Fibroblast of villous mesenchyme (primary cell): Measurements from ENCODE around the gene BOLL. TPM values are rescaled to one million over a fixed set of nuclear protein-coding genes. Genes with fewer than 3 reads are reported as not detected.

Experiments
- DNase-seq: peaks from one replicate; pipeline ENCODE4 v3.0.0-alpha.2; 2010; ENCODE audit warnings: low read depth
- H3K4me3 ChIP-seq: 2 replicates; pipeline ENCODE4 v1.5.1; 2011; ENCODE audit warnings: low read depth, mild to moderate bottlenecking, low read length
- CTCF ChIP-seq: IDR thresholded peaks from 2 replicates; pipeline ENCODE4 v1.5.1; 2012; ENCODE audit warnings: low read depth, mild to moderate bottlenecking, low read length; ENCODE audit not compliant: insufficient read depth
- total RNA-seq: library from RNA; depleted of rRNA; stranded (reverse); fragments of >200 nt; gene quantifications from 2 replicates; pipeline ENCODE4 v1.2.3, GENCODE V29; 2012

BOLL gene
- total RNA-seq, 1 donor, result not detected

- TF ChIP-seq CTCF, result peak; percentile 60
- no peak overlapping the region for H3K4me3 ChIP-seq
- peak; percentile 44 for DNase-seq
Observed at GRCh38 chr2:197813093-197813787, 28.1 kb upstream of the BOLL start.

- DNase-seq, result no peak
- H3K4me3 ChIP-seq, result no peak overlapping the region
- no peak for TF ChIP-seq CTCF
Observed at GRCh38 chr2:197810491-197810890, 25.4 kb upstream of the BOLL start.

- H3K4me3 ChIP-seq, result no peak overlapping the region
- no peak for DNase-seq
- no peak for TF ChIP-seq CTCF
Observed at GRCh38 chr2:197810016-197810415, 24.9 kb upstream of the BOLL start.

GRCh38 chr2:197809064-197809463, 23.9 kb upstream of the BOLL start:
- no peak for DNase-seq
- H3K4me3 ChIP-seq, result no peak overlapping the region
- TF ChIP-seq CTCF, result no peak

GRCh38 chr2:197805715-197806633, 20.9 kb upstream of the BOLL start:
- no peak for DNase-seq
- no peak for TF ChIP-seq CTCF
- H3K4me3 ChIP-seq, result peak overlapping the region; percentile 66

GRCh38 chr2:197804758-197805714, 19.9 kb upstream of the BOLL start:
- peak overlapping the region; percentile 66 for H3K4me3 ChIP-seq
- DNase-seq, result peak; percentile 17

More at GRCh38 chr2:197804758-197805714, 19.9 kb upstream of the BOLL start:
- no peak for TF ChIP-seq CTCF
